Measurements from ENCODE around the gene RRP1.
"Not testable (repeated sequence)": the region's sequence is repeated elsewhere in the genome, so short reads cannot be mapped to it uniquely, and the experiment has no call there.

RRP1 gene

GRCh38 chr21:43819511-43820405 lies 30.4 kb downstream of the RRP1 start:
- no peak for DNase-seq

DNA sequence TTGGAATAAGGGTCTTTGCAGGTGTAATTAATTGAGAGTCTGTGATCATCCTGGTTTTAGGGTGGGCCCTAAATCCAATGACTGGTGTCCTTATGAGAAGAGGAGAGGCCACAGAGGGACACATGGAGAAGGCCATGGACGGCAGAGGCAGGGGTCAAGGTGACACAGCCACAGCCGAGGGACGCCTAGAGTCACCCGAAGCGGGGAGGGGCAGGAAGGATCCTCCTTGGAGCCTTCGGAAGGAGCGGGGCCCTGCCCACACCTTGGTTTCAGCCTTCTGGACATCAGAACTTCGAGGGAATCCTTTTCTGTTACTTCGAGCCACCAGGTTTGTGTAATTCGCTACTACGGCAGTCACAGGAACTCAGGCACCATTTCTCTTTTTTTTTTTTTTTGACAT lies 31.1 kb downstream of the RRP1 start:
- no peak for DNase-seq

DNA sequence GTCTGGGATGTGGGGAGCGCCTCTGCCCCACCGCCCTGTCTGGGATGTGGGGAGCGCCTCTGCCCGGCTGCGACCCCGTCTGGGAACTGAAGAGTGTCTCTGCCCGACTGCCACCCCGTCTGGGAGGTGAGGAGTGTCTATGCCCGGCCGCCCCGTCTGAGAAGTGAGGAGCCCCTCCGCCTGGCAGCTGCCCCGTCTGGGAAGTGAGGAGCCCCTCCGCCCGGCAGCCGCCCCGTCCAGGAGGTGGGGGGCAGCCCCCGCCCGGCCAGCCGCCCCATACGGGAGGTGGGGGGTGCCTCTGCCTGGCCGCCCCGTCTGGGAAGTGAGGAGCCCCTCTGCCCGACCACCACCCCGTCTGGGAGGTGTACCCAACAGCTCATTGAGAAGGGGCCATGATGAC lies 32.8 kb downstream of the RRP1 start:
- DNase-seq, result not testable (repeated sequence)

DNA sequence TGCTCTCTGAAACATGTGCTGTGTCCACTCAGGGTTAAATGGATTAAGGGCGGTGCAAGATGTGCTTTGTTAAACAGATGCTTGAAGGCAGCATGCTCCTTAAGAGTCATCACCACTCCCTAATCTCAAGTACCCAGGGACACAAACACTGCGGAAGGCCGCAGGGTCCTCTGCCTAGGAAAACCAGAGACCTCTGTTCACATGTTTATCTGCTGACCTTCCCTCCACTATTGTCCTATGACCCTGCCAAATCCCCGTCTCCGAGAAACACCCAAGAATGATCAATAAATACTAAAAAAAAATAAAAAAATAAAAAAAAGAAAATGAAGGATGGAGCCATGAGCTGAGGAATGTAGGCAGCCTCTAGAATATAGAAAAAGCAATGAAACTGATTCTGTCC lies 33.4 kb downstream of the RRP1 start:
- not testable (repeated sequence) for DNase-seq

DNA sequence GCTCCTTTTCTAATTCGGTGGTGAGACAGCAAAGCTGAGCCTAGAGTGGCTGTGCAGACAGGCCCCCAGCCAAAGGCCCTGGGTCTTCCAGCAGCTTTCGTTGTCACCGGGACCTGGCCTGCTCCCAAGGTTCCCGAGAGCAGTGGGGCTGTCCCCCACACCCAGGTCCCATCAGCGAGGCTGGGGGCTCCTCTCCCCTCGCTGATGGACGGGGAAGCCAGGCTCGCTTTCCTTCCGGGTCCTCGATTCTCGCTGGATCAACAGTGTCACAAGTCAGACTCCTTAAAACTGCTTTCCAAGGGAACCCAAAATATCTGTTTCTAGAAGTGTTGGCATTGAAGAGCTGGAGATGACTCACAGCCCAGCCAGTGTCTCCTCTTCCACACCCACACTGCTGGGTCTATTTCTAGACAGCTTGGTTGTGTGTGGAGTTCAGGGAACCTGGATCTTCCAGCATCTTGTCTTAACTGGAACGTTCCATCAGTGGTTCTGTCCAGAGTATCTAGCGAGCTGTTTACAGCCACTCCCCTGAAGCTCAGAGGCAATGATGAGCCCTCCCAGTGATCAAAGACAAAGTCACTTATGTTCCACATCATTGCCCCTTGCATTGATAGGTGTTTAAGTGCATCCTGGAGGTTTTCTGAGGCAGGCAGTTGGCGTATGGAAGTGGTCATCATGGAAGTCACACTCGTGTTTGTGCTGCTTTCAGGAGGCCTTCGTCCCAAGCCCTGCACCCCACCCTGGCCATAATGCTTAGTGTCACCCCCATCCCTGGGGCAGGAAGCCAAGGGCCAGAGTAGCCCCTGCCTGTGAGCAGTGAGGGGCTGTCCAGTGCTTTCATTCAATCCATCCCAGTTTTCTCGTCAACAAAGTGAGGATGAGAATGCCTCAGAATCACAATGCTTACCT lies 35.2 kb downstream of the RRP1 start:
- no peak for DNase-seq

- DNase-seq, result no peak
Observed at GRCh38 chr21:43825242-43825935, 36.0 kb downstream of the RRP1 start.

- DNase-seq, result peak; percentile 55
Observed at GRCh38 chr21:43825936-43826622, 36.7 kb downstream of the RRP1 start.

DNA sequence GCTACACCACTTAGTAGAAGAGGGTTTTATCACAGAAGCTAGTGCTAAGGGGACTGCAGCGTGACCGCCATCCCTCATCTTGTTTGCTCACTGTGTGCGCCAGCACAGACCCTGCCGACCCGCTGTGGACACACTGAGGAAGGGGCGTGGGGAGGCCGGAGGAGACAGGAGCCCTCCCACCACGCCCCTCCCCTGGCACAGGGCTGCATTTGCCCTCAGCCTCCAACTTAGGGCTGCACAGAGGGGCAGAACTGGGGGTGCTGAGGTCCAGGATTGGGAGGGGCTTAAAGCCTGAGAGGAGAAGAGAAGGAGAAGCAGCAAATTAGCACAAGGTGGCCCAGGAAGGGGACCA lies 37.2 kb downstream of the RRP1 start:
- DNase-seq, result no peak

DNA sequence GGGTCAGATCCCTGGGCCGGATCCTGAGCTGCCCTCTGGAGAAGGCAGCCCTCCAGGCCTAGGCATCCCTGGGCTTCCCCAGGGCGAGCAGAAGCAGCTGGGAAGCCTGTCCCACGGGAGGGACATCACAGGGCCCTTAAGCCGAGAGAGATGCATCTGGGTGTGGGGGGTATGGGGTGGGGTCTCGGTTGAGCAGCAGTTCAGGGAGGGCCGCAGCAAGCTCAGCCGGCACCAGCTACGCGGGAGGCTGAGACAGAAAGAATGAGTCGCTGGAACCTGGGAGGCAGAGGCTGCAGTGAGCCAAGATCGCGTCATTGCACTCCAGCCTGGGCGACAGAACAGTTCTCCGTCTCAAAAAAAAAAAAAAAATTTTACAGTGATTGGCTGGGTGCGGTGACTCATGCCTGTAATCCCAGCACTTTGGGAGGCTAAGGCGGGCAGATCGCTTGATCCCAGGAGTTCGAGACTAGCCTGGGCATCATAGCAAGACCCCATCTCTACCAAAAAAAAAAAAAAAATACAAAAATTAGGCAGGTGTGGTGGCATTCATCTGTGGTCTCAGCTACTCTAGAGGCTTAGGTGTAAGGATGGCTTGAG lies 37.7 kb downstream of the RRP1 start:
- DNase-seq, result peak; percentile 68

DNA sequence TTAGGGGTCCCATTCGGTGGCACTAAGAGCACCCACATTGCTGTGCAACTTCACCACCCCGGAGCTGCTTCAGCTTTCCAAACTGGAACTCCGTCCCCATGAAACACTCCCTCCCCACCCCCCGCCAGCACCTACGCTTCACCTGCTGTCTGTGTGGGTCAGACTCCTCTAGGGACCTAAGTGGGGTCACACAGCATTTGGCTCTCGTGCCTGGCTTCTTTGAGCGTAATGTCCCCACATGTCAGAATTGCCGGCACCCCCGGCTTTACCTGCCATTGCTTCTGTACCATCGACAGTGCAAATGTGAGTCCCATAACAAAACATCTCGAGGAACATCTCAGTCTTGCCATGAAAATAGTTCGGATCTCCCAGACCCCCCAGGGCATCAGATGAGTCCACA lies 39.8 kb downstream of the RRP1 start:
- DNase-seq, result no peak

DNA sequence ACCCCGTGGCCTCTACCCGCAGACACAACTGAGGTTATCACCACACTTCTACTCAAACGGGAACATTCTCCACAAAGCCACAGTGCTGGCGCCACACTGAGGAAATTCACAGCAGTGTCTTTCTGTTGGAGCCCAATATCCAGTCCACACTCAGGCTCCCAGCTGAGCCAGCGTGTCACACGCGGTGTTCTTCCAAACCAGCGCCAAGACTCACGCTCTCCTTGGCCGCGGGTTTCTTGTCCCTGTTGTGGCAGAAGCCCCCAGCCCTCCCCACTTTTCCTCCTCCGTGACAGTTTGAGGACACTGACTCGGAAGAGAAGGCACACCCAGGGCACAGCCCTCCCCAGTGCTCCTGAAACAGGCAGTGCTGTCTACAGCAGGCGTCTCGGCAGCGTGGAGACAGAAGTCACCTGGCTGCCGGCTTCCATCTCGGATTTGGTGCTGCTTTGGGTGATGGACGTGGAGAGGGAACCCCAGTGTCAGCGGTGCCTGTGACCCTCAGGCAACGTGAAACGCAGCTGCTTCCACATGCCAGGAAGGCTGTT lies 40.3 kb downstream of the RRP1 start:
- peak; percentile 49 for DNase-seq

DNA sequence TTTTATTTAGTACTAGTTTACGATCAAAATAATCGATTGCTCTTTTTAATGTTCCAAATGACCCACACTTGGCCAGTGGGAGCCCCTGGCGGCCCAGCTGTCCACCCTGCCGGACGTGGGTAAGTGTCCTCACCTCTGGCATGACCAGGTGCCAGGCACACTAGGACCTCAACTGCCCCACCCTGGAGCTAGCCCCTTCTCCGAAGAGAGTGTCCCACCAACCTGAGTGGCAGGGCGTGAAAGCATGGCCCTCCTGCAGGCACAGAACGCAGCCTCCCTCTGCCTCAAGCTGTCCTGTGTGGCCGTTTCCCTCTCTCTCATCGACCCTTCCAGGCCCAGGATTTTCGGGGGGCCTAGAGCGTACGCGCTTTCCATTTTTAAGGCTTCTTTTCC lies 42.8 kb downstream of the RRP1 start:
- DNase-seq, result no peak

DNA sequence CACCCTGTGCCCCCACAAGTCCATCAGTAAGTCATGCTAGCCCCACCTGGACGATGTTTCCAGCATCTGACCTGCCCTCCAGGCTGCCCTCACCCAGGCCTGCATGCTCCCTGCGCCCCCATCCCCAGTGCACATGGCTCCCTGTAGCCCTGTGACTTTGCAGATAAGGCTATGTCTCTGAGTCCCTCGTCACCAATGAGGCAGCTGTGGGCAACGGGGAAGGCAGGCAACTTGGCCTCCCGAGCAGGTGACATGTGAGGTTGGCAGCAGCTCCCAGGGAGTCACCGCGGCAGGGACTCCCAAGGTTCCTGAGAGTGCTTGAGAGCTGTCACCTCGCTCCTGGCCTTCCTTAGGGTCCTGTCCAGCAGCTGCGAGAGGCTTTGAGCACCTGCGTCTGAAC lies 43.3 kb downstream of the RRP1 start:
- no peak for DNase-seq

DNA sequence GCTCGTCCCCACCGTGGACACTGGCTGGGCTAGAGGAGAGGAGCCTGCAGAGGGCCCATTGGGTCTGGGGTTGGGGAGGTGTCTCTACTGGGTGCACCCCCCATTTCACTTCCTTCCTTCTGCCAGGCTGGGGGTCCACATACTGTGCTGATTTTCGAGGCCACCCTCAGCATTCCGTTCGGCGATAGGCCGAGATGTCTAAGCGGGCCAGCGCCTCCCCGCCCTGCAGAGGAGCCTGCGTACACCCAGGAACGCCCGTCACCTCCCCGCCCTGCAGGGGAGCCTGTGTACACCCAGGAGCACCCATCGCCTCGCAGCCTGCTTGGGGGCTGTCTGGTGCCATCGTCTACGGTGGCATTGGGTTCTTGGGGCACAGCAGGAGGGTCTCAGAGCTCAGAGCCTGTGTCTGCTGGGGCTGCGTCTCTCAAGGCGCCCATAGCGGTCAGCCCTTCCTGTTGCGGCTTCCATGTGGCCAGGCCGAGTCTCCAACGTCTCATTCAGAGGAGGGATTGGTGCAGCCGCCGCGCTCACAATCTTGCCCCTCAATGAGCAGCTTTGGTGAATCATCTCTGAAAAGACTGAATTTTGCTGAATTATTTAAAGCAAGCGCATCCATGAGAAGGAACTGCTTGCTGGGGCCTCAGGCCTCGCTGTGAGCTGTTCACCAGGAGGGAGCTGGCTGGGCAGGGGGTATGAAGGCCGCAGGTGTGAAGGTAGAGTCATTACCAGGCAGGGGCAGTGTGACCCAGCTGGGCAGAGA lies 44.9 kb downstream of the RRP1 start:
- no peak for DNase-seq

DNA sequence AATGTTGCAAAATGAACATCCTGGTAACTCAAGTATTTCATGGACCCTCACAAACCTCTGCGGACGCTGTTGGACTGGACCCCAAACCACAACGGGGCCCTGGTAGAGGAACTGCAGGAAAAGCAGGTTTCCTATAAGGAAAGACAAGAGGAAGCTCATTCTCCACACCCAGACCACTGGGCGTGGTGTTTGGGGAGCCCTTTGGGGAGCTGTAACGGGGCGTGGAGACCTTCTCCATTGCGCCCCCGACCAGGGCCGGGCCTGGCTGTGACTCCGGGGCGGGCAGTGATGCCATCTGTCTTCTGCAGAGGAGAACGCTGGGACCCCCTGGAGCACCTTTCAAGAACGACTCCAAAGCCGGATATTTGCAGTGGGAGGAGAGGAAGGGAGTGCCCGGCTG lies 45.7 kb downstream of the RRP1 start:
- no peak for DNase-seq

DNA sequence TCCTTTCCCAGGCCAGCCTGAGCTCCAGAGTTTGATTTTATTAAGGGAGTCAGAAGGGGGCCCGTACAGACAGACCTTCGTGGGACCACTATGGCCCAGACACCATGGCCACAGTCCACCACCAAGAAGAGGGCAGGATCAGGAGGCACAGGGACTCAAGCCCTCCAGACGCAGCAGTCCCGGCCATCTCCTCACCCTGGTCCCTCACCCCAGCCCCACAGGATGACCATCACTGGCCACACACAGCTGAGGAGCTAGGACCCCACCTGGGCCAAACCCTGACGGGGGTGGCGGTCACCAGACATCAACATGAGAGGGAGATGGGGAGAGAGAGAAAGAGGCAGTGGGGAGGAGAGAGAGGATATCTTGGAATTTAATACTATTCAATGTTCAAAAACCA lies 46.5 kb downstream of the RRP1 start:
- DNase-seq, result no peak

GRCh38 chr21:43836616-43837015 lies 47.2 kb downstream of the RRP1 start:
- DNase-seq, result no peak

DNA sequence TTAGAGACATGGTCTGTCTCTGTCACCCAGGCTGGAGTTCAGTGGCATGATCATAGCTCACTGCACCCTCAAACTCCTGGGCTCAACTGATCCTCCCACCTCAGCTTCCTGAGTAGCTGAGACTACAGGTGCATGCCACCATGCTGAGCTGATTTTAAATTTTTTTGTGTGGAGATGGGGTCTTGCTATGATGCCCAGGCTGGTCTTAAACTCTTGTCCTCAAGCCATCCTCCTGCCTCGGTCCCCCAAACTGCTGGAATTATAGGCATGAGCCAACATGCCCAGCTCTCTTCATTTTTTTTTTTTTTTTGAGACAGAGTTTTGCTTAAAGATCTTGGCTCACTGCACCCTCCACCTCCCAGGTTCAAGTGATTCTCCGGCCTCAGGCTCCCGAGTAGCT lies 50.9 kb downstream of the RRP1 start:
- no peak for DNase-seq

DNA sequence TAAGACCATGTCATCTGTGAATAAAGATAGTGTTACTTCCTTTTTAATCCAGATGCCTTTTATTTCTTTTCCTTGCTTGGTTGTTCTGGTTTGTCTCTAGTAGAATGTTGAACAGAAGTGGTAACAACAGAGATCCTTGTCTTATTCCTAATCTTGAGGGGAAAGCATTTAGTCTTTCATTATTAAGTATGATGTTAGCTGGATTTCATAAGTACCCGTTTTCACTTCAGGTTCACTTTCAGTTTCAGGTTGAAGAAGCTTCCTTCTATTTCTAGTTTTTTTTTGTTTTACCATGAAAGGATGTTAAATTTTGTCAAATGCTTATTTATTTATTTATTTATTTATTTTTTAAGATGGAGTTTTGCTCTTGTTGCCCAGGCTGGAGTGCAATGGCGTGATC lies 53.4 kb downstream of the RRP1 start:
- DNase-seq, result no peak

- DNase-seq, result not testable (repeated sequence)
Observed at GRCh38 chr21:43844906-43845305, 55.5 kb downstream of the RRP1 start.

DNA sequence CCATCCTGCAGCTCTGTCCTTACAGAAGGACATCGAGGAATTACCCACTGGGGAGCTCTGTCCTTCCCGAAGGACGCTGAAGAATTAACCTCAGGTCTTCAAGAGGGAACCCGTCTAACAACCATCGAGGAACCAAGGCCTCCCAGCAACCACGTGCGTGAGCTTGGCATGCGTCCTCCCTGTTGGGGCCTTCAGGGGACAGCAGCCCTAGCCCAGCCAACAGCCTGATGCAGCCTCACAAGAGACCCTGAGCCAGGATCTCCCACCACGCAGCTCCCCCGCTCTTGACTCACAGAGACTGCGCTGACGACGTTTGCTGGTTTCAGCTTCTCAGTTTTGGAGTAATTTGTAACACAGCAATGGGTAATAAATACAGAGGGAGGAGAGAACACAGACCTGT lies 56.0 kb downstream of the RRP1 start:
- no peak for DNase-seq
